HepG2 (cell line): ENCODE results near the gene RNASE12. TPM values are rescaled to one million over a fixed set of nuclear protein-coding genes. Genes with fewer than 3 reads are reported as not detected.

ENCODE experiments used
- ATF7 ChIP-seq, 2 experiments: fragments of 450-650 bp in 1 of 2; sonication (generic) in 1 of 2; formaldehyde crosslinking in 1 of 2; IDR thresholded peaks; 2 replicates each; pipeline versions ENCODE4 v1.4.0 to v1.6.1; 2016 to 2020; ENCODE audit warnings: antibody characterized with exemption in 1 of 2, mild to moderate bottlenecking in 1 of 2, missing genetic modification reagents in 1 of 2
- BRCA1 ChIP-seq: sonication (generic); formaldehyde crosslinking; IDR thresholded peaks from 2 replicates; pipeline ENCODE4 v1.4.0; 2020; ENCODE audit warnings: missing genetic modification reagents
- KMT2A ChIP-seq: sonication (generic); formaldehyde crosslinking; IDR thresholded peaks from 2 replicates; pipeline ENCODE4 v1.4.0; 2020; ENCODE audit warnings: missing genetic modification reagents
- MAZ ChIP-seq, 2 experiments: sonication (generic) in 1 of 2; formaldehyde crosslinking in 1 of 2; IDR thresholded peaks; 2 replicates each; pipeline versions ENCODE4 v1.5.0 to v1.6.1; 2012 to 2020; ENCODE audit warnings: low read depth in 2 of 2, mild to moderate bottlenecking in 2 of 2, borderline replicate concordance in 1 of 2, improper control_type of control experiment in 1 of 2, low read length in 1 of 2, missing genetic modification reagents in 1 of 2, moderate library complexity in 1 of 2
- NFE2 ChIP-seq: sonication (generic); formaldehyde crosslinking; IDR thresholded peaks from 2 replicates; pipeline ENCODE4 v1.4.0; 2020; ENCODE audit warnings: missing genetic modification reagents
- NR1H2 ChIP-seq: sonication (generic); formaldehyde crosslinking; IDR thresholded peaks from 2 replicates; pipeline ENCODE4 v1.8.1; 2022; ENCODE audit warnings: low read depth, missing genetic modification reagents, borderline replicate concordance
- PLSCR1 ChIP-seq: sonication (generic); formaldehyde crosslinking; IDR thresholded peaks from 2 replicates; pipeline ENCODE4 v1.5.0; 2020; ENCODE audit warnings: missing genetic modification reagents, mild to moderate bottlenecking, borderline replicate concordance
- SKI ChIP-seq: fragments of 450-650 bp; IDR thresholded peaks from one replicate; pipeline ENCODE4 v1.6.1; 2018; ENCODE audit warnings: mild to moderate bottlenecking; ENCODE audit not compliant: partially characterized antibody
- SP140L ChIP-seq: sonication (generic); formaldehyde crosslinking; IDR thresholded peaks from 2 replicates; pipeline ENCODE4 v1.4.0; 2020; ENCODE audit warnings: missing genetic modification reagents, borderline replicate concordance
- TBX2 ChIP-seq: sonication (generic); formaldehyde crosslinking; IDR thresholded peaks from 2 replicates; pipeline ENCODE4 v1.5.0; 2020; ENCODE audit warnings: missing genetic modification reagents, mild to moderate bottlenecking, borderline replicate concordance
- TCF7L2 ChIP-seq: IDR thresholded peaks from 2 replicates; pipeline ENCODE4 v1.6.1; 2011; ENCODE audit warnings: mild to moderate bottlenecking, low read depth, low read length, moderate library complexity
- TFDP2 ChIP-seq: sonication (generic); formaldehyde crosslinking; IDR thresholded peaks from 2 replicates; pipeline ENCODE4 v1.4.0; 2020; ENCODE audit warnings: missing genetic modification reagents
- TFE3 ChIP-seq: IDR thresholded peaks from 2 replicates; pipeline ENCODE4 v1.6.1; 2016
- ZBTB43 ChIP-seq: sonication (generic); formaldehyde crosslinking; conservative IDR thresholded peaks from 2 replicates; pipeline ENCODE4 v1.4.0; 2020; ENCODE audit warnings: missing genetic modification reagents
- ZNF644 ChIP-seq: IDR thresholded peaks from 2 replicates; pipeline ENCODE4 v1.6.1; 2016; ENCODE audit warnings: low read depth
- ZSCAN30 ChIP-seq: sonication (generic); formaldehyde crosslinking; IDR thresholded peaks from 2 replicates; pipeline ENCODE4 v1.5.0; 2020; ENCODE audit warnings: mild to moderate bottlenecking, missing genetic modification reagents
- polyA plus RNA-seq, 8 experiments: library from polyadenylated mRNA; depleted of rRNA in 3 of 8; stranded (reverse) in 7 of 8; unstranded in 1 of 8; fragments of >200 nt; fragmentation: Illumina TruSeq in 4 of 8; extraction: Trizol in 4 of 8; gene quantifications; 2 replicates each; pipeline versions ENCODE4 v1.2.1 to v1.2.3, GENCODE V29; 2011 to 2016; ENCODE audit warnings: low read depth in 4 of 8, missing spikeins in 1 of 8, mixed read lengths in 1 of 8; ENCODE audit not compliant: insufficient read depth in 1 of 8
- total RNA-seq, 5 experiments: library from RNA; depleted of rRNA; stranded (reverse); fragments of >200 nt; fragmentation: Illumina TruSeq; extraction: Trizol; gene quantifications; 2 replicates each; pipeline ENCODE4 v1.2.3, GENCODE V29; 2016; ENCODE audit warnings: low read depth in 1 of 5
- TF ChIP-seq, protein P1 (sequence below): IDR thresholded peaks from 2 replicates; pipeline ENCODE4 v1.6.1; 2016; ENCODE audit warnings: low read depth
- TF ChIP-seq, protein P2 (sequence below): sonication (generic); formaldehyde crosslinking; IDR thresholded peaks from 2 replicates; pipeline ENCODE4 v1.5.0; 2020; ENCODE audit warnings: missing genetic modification reagents

The RNASE12 gene
- total and polyA plus RNA-seq, 2 of the 13 experiments (the other 11 are each of a cell fraction or from before 2014, with no cell fraction given), result not detected

DNA sequence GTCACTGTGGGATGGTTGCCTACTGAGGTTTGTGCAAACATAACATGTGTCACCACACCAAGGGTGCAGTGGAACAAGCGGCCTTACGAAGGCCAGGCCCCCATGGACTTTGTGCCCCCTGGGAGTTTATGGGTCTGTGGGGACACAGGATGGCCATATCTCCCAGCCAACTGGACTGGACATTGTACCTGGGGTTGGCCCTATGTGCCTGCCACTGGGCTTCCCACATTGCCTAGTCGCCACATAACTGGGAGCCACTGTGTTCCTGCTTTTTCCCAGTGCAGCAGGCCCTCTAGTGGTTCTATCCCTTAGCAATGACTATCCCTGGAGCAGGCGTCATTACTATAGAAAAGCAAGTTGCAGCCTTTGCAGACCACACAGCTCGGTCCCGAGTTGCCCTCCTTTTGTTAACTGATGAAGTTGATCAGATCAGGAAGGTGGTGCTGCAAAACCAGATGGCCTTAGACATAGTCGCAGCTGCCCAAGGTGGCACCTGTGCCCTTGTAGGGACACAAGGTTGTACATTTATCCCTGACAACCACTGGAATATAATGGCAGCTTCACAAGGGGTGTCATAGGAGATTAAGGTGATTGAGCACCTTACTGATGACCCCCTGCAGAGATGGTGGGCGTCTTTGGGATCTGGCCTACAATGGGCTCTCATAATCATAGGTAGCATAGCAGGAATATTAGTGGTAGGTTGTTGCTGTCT, 15.2 kb upstream of the RNASE12 start (continued):
- TF ChIP-seq ATF7 (IDR thresholded peaks at IDR 0.05) (no peak), ATF7 (CRISPR knock-in tag; IDR thresholded peaks at IDR 0.05) (no peak), NFE2 (CRISPR knock-in tag) (no peak), ZNF644 (CRISPR knock-in tag) (peak; percentile 93; the same call in 1 of the 2 replicates), TFE3 (CRISPR knock-in tag) (0 out of 2 replicates have a peak, but pooled peaks have one; percentile 3), SKI (peak; percentile 51), ZBTB43 (peak; percentile 51; the same call in 1 of the 2 replicates), MAZ (IDR thresholded peaks at IDR 0.05; ENCODE audit: borderline replicate concordance, low read depth, low read length) (no peak), MAZ (CRISPR knock-in tag; IDR thresholded peaks at IDR 0.05; ENCODE audit: low read depth) (peak; percentile 46; the same call in 1 of the 2 replicates), TCF7L2 (no peak), SP140L (CRISPR knock-in tag) (no peak), TBX2 (CRISPR knock-in tag) (no peak; the same call in 1 of the 2 replicates), ZSCAN30 (CRISPR knock-in tag) (no peak), NR1H2 (CRISPR knock-in tag) (no peak), TFDP2 (no peak), KMT2A (CRISPR knock-in tag) (no peak), PLSCR1 (CRISPR knock-in tag) (no peak), BRCA1 (CRISPR knock-in tag) (peak; percentile 82; the same call in 1 of the 2 replicates)
- TF ChIP-seq, protein P1, sequence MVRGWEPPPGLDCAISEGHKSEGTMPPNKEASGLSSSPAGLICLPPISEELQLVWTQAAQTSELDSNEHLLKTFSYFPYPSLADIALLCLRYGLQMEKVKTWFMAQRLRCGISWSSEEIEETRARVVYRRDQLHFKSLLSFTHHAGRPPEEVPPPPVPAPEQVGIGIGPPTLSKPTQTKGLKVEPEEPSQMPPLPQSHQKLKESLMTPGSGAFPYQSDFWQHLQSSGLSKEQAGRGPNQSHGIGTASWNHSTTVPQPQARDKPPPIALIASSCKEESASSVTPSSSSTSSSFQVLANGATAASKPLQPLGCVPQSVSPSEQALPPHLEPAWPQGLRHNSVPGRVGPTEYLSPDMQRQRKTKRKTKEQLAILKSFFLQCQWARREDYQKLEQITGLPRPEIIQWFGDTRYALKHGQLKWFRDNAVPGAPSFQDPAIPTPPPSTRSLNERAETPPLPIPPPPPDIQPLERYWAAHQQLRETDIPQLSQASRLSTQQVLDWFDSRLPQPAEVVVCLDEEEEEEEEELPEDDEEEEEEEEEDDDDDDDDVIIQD (CRISPR knock-in tag), result peak; percentile 38
- TF ChIP-seq, protein P2, sequence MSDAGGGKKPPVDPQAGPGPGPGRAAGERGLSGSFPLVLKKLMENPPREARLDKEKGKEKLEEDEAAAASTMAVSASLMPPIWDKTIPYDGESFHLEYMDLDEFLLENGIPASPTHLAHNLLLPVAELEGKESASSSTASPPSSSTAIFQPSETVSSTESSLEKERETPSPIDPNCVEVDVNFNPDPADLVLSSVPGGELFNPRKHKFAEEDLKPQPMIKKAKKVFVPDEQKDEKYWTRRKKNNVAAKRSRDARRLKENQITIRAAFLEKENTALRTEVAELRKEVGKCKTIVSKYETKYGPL, result no peak
